Fibroblast of skin of back (primary cell): Measurements from ENCODE around the gene LSM14A.
"Not testable (repeated sequence)": the region's sequence is repeated elsewhere in the genome, so short reads cannot be mapped to it uniquely, and the experiment has no call there.

Experiments
- DNase-seq: peaks from one replicate; pipeline ENCODE4 v3.0.0-alpha.2; 2013

Gene LSM14A

GRCh38 chr19:34191355-34191962 lies 19.2 kb downstream of the LSM14A start:
- DNase-seq: no peak

GRCh38 chr19:34193439-34193838 lies 21.1 kb downstream of the LSM14A start:
- DNase-seq: no peak

- DNase-seq: no peak
Observed at GRCh38 chr19:34193876-34194275, 21.6 kb downstream of the LSM14A start.

- DNase-seq: no peak
Observed at GRCh38 chr19:34201133-34201532, 28.8 kb downstream of the LSM14A start.

GRCh38 chr19:34205324-34205723 lies 33.0 kb downstream of the LSM14A start:
- not testable (repeated sequence) for DNase-seq

- DNase-seq: no peak
Observed at GRCh38 chr19:34208291-34208884, 36.1 kb downstream of the LSM14A start.

GRCh38 chr19:34209726-34210125 lies 37.4 kb downstream of the LSM14A start:
- no peak for DNase-seq

- no peak for DNase-seq
Observed at GRCh38 chr19:34213283-34213682, 41.0 kb downstream of the LSM14A start.

GRCh38 chr19:34214040-34214439 lies 41.7 kb downstream of the LSM14A start:
- DNase-seq: no peak

- DNase-seq: no peak
Observed at GRCh38 chr19:34215006-34215665, 42.8 kb downstream of the LSM14A start.

GRCh38 chr19:34215666-34216038 lies 43.3 kb downstream of the LSM14A start:
- no peak for DNase-seq

GRCh38 chr19:34216745-34217219 lies 44.5 kb downstream of the LSM14A start:
- DNase-seq: not testable (repeated sequence)

GRCh38 chr19:34217952-34218817 lies 45.9 kb downstream of the LSM14A start:
- DNase-seq: peak; percentile 97

- no peak for DNase-seq
Observed at GRCh38 chr19:34218818-34219164, 46.5 kb downstream of the LSM14A start.

GRCh38 chr19:34220472-34221063 lies 48.3 kb downstream of the LSM14A start:
- peak; percentile 74 for DNase-seq

- no peak for DNase-seq
Observed at GRCh38 chr19:34222386-34222785, 50.1 kb downstream of the LSM14A start.

- DNase-seq: peak; percentile 70
Observed at GRCh38 chr19:34224996-34225658, 52.8 kb downstream of the LSM14A start.

- DNase-seq: no peak
Observed at GRCh38 chr19:34225659-34226015, 53.3 kb downstream of the LSM14A start.

- DNase-seq: no peak
Observed at GRCh38 chr19:34226036-34226435, 53.7 kb downstream of the LSM14A start.

GRCh38 chr19:34228347-34228746 lies 56.0 kb downstream of the LSM14A start:
- DNase-seq: peak; percentile 48

GRCh38 chr19:34228762-34229161 lies 56.5 kb downstream of the LSM14A start:
- DNase-seq: no peak

- no peak for DNase-seq
Observed at GRCh38 chr19:34229721-34230120, 57.4 kb downstream of the LSM14A start.
